K562 (cell line): ENCODE data around the gene CRHR2. TPM values are rescaled to one million over a fixed set of nuclear protein-coding genes. Genes with fewer than 3 reads are reported as not detected.
A peak's percentile ranks its signal among the peaks of the same experiment; 100 is the strongest.

Source experiments
- ATF3 ChIP-seq, 2 experiments: fragments of 450-650 bp in 1 of 2; sonication (generic) in 1 of 2; formaldehyde crosslinking in 1 of 2; IDR thresholded peaks in 1 of 2; conservative IDR thresholded peaks in 1 of 2; 2 replicates each; pipeline versions ENCODE4 v1.6.1 to v1.8.1; 2016 to 2023; ENCODE audit warnings: mild to moderate bottlenecking in 2 of 2, moderate library complexity in 2 of 2, inconsistent platforms in 1 of 2, missing genetic modification reagents in 1 of 2
- ATF4 ChIP-seq: fragments of 450-650 bp; formaldehyde crosslinking; IDR thresholded peaks from 2 replicates; pipeline ENCODE4 v1.4.0; 2022; ENCODE audit warnings: mild to moderate bottlenecking, moderate library complexity
- C11orf30 ChIP-seq: fragments of 450-650 bp; IDR thresholded peaks from 2 replicates; pipeline ENCODE4 v1.6.1; 2016; ENCODE audit warnings: low read depth, mild to moderate bottlenecking
- CBX3 ChIP-seq, 2 experiments: IDR thresholded peaks; 1 replicate in 1 of 2; 2 replicates in 1 of 2; pipeline ENCODE4 v1.6.1; 2012; ENCODE audit warnings: inconsistent platforms in 2 of 2, low read length in 2 of 2, borderline replicate concordance in 1 of 2, control low read depth in 1 of 2
- CBX5 ChIP-seq: IDR thresholded peaks from 2 replicates; pipeline ENCODE4 v1.6.1; 2014; ENCODE audit warnings: low read depth, borderline replicate concordance
- FOXP4 ChIP-seq: sonication (generic); formaldehyde crosslinking; IDR thresholded peaks from 2 replicates; pipeline ENCODE4 v1.8.0; 2022; ENCODE audit warnings: mild to moderate bottlenecking, missing genetic modification reagents, borderline replicate concordance
- JUND ChIP-seq, 2 experiments: IDR thresholded peaks; 2 replicates in 1 of 2; 3 replicates in 1 of 2; pipeline ENCODE4 v1.6.1; 2011; ENCODE audit warnings: borderline replicate concordance in 2 of 2, low read depth in 2 of 2, low read length in 2 of 2, improper control_type of control experiment in 1 of 2, missing biosample characterization in 1 of 2, missing genetic modification characterization in 1 of 2, missing genetic modification reagents in 1 of 2
- MLX ChIP-seq, 2 experiments: fragments of 450-650 bp in 1 of 2; sonication (generic) in 1 of 2; formaldehyde crosslinking; conservative IDR thresholded peaks; 2 replicates each; pipeline versions ENCODE4 v1.4.0 to v1.8.1; 2020 to 2022; ENCODE audit warnings: mild to moderate bottlenecking in 1 of 2, missing genetic modification reagents in 1 of 2
- MNT ChIP-seq, 2 experiments: fragments of 450-650 bp; conservative IDR thresholded peaks; 2 replicates each; pipeline ENCODE4 v1.6.1; 2017; ENCODE audit warnings: mild to moderate bottlenecking in 2 of 2, moderate library complexity in 2 of 2
- PURB ChIP-seq: sonication (generic); formaldehyde crosslinking; IDR thresholded peaks from 2 replicates; pipeline ENCODE4 v1.9.0; 2021; ENCODE audit warnings: low read depth, mild to moderate bottlenecking, missing genetic modification reagents
- SMARCA4 ChIP-seq: fragments of 450-650 bp; IDR thresholded peaks from 2 replicates; pipeline ENCODE4 v1.6.1; 2016
- SMARCE1 ChIP-seq: fragments of 450-650 bp; IDR thresholded peaks from 2 replicates; pipeline ENCODE4 v1.7.1; 2016; ENCODE audit warnings: mild to moderate bottlenecking
- TAF15 ChIP-seq: fragments of 200-400 bp; formaldehyde crosslinking; IDR thresholded peaks from 2 replicates; pipeline ENCODE4 v1.6.1; 2017; ENCODE audit warnings: mild to moderate bottlenecking, low read depth, low read length, moderate library complexity
- TARDBP ChIP-seq: fragments of 450-650 bp; IDR thresholded peaks from 2 replicates; pipeline ENCODE4 v1.6.1; 2016
- TEAD2 ChIP-seq: fragments of 450-650 bp; IDR thresholded peaks from 2 replicates; pipeline ENCODE4 v1.6.1; 2016; ENCODE audit warnings: missing genetic modification characterization, control low read depth, missing compliant biosample characterization
- TFE3 ChIP-seq: fragments of 450-650 bp; formaldehyde crosslinking; IDR thresholded peaks from 2 replicates; pipeline ENCODE4 v1.4.0; 2020; ENCODE audit warnings: mild to moderate bottlenecking, mixed read lengths
- ZBTB8A ChIP-seq: fragments of 450-650 bp; IDR thresholded peaks from 2 replicates; pipeline ENCODE4 v1.6.1; 2018; ENCODE audit warnings: mild to moderate bottlenecking, moderate library complexity; ENCODE audit not compliant: partially characterized antibody
- ZNF384 ChIP-seq: IDR thresholded peaks from 2 replicates; pipeline ENCODE4 v1.6.1; 2012; ENCODE audit warnings: low read depth, low read length, improper control_type of control experiment
- polyA plus RNA-seq, 8 experiments: library from polyadenylated mRNA; depleted of rRNA in 4 of 8; stranded (reverse) in 5 of 8; unstranded in 3 of 8; fragments of >200 nt; fragmentation: Nextera tagmentation in 2 of 8; fragmentation: Illumina TruSeq in 1 of 8; extraction: Ambion mirVana in 2 of 8; extraction: Trizol in 1 of 8; gene quantifications; 2 replicates each; pipeline versions ENCODE4 v1.2.1 to v1.2.3, GENCODE V29; 2011 to 2014; ENCODE audit warnings: inconsistent platforms in 1 of 8, missing spikeins in 1 of 8
- total RNA-seq, 7 experiments: library from RNA; depleted of rRNA in 6 of 7; stranded (reverse); fragments of >200 nt in 6 of 7; fragmentation: Illumina TruSeq in 2 of 7; extraction: Trizol in 2 of 7; gene quantifications; 2 replicates each; pipeline versions ENCODE4 v1.2.1 to v1.2.3, GENCODE V29; 2011 to 2021; ENCODE audit warnings: low replicate concordance in 1 of 7

Gene CRHR2
- total and polyA plus RNA-seq, 9 of the 15 experiments (the other 6 are each of a cell fraction or from before 2014, with no cell fraction given), result not detected

GRCh38 chr7:30671793-30672465, 10.3 kb downstream of the CRHR2 start (continued):
- TF ChIP-seq ATF4 (CRISPR knock-in tag) (0 out of 2 replicates have a peak, but pooled peaks have one; percentile 54), ATF3 (IDR thresholded peaks at IDR 0.05) (peak; percentile 36; the same call in 1 of the 2 replicates), ATF3 (CRISPR knock-in tag; conservative IDR thresholded peaks at IDR 0.05) (0 out of 2 replicates have a peak, but pooled peaks have one; percentile 60), FOXP4 (CRISPR knock-in tag) (peak; percentile 45; the same call in 1 of the 2 replicates), JUND (IDR thresholded peaks at IDR 0.05; ENCODE audit: borderline replicate concordance, low read depth, low read length) (peak; percentile 30; the same call in 1 of the 2 replicates), JUND (tag; IDR thresholded peaks at IDR 0.05; ENCODE audit: borderline replicate concordance, low read depth, low read length) (peak; percentile 80; the same call in 1 of the 3 replicates), SMARCA4 (no peak), TAF15 (no peak), CBX3 (IDR thresholded peaks at IDR 0.05; ENCODE audit: borderline replicate concordance in 1 of 2, low read length in 2 of 2) (peak in 1 of 2 experiments; percentile 69; a peak in 1 of 3 replicates), CBX5 (no peak), TARDBP (0 out of 2 replicates have a peak, but pooled peaks have one; percentile 66), TFE3 (CRISPR knock-in tag) (no peak), ZBTB8A (no peak), MLX (CRISPR knock-in tag; conservative IDR thresholded peaks at IDR 0.05) (peak in 1 of 2 experiments; percentile 79; a peak in 1 of 4 replicates), MNT (conservative IDR thresholded peaks at IDR 0.05) (peak; percentile 33 to 79; a peak in 2 of 4 replicates), ZNF384 (no peak), C11orf30 (no peak), TEAD2 (peak; percentile 72; the same call in 1 of the 2 replicates), SMARCE1 (no peak), PURB (CRISPR knock-in tag) (no peak)
